GM19438 (cell line): ENCODE data around the gene IDUA.
"Not testable (repeated sequence)": the region's sequence is repeated elsewhere in the genome, so short reads cannot be mapped to it uniquely, and the experiment has no call there.

Experiments used
- ATAC-seq: cut with Tn5 transposase; IDR thresholded peaks from one replicate; pipeline ENCODE4 v1.9.1; 2021; ENCODE audit warnings: low read depth; ENCODE audit not compliant: unreplicated experiment

The IDUA gene

DNA sequence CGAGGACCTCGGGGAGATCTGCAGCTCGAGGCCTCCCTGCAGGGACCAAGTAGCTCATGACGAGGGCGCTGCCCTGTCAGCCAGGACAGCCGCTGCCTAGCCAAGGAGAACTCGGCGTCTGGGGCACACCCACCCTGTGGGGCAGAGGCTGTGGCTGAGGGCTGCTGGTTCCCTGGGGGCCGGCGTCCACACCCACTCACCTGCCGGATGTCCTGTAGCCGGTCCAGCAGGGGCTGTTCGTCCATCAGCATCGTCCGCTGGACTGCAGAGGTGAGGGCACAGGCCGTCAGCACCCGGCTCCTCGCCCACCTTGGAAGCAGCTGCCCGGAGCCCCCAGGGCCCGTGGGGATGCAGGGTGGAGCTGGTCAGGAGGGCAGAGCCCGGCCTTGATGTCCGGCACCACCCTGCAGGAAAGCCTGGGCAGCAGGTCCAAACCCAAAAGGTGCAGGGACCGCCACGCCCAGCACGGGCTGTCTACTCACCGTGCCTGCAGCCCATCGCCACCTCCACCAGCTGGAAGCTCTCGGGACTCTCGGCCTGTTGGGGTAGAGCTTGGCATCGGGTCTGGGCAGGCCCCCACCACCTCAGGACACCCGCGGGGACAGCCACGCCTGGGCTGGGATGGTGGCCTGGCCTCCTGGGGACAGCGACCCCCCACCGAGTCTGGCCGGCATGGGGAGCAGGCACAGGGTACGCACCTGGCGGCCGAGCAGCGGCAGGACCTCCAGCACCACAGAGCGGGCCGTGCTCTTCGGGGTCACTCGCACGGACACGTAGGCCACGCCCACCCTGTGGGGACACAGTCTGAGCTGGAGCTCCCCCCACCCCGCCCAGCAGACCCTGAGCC, 20.4 kb upstream of the IDUA start:
- ATAC-seq: no peak

GRCh38 chr4:967113-968104, 19.4 kb upstream of the IDUA start:
- ATAC-seq: no peak

DNA sequence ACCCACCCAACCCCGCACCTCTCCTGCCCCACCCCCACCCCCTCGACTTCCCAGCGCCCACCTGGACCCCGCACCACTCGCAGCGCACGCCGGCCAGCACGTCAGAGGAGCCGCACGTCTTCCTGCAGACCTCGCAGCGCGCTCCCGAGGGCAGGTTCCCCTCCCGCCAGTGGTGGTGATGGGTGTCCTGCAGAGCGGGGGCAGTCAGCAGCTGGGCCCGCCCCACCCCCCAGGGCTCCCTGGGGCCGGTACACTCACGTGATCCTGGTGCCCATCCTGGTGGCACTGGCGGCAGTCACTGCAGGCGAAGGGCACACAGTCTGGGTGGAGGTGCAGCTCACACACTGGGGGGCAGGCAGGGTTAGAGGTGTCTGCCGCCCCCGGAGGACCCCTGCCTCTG, 18.6 kb upstream of the IDUA start:
- ATAC-seq: no peak

GRCh38 chr4:968621-969394, 18.0 kb upstream of the IDUA start:
- no peak for ATAC-seq

DNA sequence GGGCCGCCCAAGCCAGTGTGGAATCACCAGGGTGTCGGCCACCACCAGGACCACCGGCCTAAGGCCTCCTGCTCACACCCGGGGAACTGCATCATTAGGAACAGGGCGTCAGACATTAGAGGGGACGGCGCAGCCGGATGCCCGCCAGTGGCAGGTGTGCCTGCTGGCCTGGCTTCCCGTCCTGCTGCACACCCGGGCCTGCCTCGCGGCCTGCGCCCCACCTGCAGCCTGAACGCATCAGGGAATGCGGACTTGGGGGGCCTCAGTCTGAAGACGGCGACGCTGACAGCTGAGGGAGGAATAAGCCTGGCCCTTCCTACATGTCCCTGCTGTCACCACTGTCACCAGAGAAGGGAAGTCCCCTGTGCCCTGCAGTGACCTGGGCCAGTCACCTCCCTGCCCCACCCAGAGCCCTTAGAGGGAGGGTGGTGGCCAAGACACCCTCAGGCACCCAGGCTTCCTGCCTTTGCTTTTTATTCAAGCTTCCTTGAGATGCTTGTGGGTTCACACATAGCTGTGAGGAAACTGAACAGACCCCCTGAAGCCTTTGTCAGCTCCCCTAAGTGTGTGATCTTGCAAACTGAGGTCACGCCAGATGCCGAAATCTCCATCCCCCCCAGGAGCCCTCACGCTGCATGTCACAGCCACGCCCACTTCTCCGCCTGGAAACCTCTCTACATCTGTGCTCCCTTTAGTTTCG, 16.6 kb upstream of the IDUA start:
- no peak for ATAC-seq

GRCh38 chr4:970854-971520, 15.9 kb upstream of the IDUA start:
- ATAC-seq: no peak

DNA sequence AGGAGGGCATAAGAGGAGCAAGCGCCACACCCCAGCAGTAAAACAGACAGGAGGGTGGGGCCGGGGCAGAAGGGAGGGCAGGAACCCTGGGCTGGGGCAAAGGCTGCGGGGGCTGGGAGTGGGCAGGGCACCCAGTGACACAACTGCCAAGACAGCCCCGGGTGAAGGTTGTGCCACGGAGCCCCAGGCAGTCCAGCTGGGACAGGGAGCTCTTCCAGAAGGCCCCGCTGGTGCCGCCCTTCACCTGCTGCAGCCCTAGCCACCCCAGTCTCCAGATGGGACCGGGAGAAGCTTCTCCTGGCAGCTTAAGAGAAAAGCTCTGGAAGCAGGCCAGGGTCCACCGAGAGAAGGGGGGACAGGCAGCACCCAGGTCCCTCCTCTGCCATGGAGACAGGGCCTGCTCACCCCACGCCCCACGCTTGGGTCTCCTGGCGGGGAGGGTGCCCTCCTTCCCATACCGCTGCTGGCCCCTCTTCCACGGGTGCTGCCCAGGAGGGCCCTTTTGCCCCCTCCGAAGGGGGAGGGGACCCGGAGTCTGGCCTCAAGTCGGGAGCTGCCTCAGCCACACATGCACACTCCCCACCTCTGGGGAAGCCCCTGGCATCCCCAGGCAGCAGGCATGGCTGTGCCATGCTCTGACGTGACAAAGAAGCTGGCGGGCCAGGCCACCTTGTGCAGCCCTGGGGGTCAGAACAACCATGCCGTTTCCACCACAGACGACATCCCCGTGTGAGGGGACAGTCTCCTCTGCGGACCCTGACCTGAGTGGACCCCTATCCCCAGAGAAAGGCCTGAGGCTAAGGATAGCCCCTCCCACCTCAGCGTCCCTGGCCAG, 15.0 kb upstream of the IDUA start:
- ATAC-seq: no peak

DNA sequence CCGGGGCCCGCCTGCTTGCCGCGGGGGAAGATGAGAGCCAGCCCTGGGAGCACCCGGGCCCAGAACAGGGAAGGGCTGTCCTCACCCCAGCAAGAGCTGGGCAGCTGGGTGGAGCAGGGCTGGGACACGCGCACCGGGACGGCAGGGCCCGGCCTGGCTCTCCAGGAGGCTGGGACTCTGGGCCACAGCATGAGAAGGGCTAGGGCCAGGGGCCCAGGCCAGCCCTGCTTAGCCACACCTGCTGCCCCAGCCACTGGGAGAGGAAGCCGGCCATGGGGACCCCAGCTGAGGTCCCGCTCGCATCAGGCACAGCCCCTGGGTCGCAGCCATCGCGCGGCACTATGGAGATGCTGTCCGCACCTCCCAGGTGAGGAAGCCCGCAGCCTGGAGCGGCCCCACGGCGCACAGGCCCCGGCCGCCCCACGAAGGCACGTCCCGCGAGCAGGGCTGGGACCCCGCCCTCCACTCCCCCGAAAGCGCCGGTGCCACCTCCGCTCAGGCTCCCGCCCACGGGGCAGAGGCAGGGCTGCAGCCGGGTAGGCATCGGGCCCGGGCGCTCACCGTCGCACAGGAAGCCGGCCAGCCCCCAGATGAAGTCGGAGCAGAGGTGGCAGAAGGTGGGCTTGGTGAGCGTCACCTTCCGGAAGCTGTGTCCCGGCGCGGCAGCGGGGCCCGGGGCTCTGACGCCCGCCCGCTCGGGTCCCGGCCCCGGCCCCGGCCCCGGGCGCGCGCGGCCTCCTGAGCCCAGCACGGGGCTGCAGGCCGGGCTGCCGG, 14.0 kb upstream of the IDUA start:
- ATAC-seq: peak; percentile 42

DNA sequence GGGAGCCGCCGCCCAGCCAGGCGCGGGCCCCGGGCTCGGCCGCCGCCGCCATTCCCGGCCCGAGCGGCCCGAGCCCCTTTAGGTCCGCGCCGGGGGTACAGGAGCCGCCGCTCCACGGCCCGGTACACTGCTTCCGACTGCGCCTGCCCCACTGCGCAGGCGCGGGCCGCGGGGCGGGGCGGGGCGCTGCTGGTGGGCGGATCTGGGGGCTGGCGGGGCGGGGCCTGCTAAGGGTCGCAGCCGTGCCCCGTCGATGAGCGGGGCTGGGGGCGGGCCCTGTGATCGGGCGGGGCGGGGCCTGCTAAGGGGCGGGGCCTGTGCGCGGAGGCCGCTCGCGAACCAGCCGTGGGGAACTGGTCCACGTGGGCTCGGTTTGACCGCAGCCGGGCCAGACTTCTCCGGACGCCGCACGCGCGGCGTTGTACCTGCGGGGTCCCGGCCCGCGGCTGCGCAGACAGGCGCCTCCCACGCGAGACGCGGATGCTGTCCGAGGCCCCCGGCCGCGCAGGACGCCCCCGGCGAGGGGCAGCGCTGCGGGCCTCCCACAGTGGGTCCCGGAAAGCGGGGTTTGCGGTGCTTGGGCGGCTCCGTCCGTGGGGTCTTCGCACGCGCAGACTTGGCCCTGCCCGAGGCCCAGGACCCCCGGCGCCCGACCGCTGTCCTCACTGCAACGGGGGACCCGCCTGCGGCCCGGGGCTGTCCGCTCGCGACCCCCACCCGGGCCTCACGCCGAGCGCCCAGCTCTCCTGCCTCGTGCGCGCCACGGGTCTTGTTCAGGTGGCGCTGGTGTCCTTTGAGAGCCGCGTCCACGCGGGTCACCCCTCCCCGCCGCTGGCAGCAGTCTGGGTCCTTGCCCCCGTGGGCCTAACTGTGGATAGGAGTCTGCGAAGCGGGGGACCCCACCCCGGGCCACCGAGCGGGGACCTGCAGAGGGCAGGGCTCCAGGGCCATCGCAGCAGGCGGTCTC, 13.1 kb upstream of the IDUA start, which contains the start of gene DGKQ:
DGKQ (minus strand) TSS at position 139 of the 967 bp plus-strand sequence; CDS start at position 52, 87 bp downstream.
- ATAC-seq: peak; percentile 66

GRCh38 chr4:974668-975067, 12.2 kb upstream of the IDUA start:
- ATAC-seq: no peak

DNA sequence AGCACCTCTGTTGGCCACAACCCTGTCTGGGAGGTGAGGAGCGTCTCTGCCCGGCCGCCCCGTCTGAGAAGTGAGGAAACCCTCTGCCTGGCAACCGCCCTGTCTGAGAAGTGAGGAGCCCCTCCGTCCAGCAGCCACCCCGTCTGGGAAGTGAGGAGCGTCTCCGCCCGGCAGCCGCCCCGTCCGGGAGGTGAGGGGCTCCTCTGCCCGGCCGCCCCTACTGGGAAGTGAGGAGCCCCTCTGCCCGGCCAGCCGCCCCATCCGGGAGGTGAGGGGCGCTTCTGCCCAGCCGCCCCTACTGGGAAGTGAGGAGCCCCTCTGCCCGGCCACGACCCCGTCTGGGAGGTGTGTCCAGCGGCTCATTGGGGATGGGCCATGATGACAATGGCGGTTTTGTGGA, 10.8 kb upstream of the IDUA start:
- not testable (repeated sequence) for ATAC-seq

DNA sequence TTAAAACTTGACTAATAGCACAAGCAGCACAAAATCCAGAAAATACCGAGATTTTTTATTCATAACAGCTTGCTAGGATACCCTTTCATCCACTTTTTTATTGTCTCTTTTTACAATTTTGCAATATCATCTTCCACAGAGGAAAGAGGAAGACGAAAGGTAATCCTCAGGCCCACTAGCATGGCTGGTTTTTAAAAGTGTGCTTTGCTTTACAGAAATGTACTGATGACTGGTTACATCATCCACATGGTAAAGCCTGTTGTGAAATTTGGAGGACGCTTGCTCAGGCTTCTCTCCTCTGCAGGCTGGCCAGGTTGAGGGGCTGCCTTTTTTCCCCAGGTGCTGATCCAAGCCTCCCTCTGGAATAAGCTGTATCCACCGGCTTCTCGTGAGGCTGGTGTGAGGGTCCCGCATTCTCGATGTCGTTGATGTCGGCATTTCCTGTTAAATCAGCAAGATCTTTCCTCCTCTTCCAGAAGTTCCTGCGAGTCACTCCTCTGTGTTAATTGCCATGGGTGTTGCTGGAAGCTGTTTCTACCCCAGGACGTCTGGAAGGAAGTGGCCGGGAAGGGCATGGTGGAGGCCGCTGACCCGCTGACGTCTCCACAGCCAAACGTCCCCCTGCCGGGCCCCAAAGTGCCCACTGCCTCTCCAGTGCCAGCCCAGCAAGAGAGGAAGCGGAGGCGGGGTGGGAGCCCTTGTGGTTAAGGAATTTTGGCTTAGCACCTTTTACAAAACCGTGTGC, 7.7 kb upstream of the IDUA start:
- ATAC-seq: no peak

- no peak for ATAC-seq
Measured at GRCh38 chr4:982291-982690, 4.6 kb upstream of the IDUA start.

DNA sequence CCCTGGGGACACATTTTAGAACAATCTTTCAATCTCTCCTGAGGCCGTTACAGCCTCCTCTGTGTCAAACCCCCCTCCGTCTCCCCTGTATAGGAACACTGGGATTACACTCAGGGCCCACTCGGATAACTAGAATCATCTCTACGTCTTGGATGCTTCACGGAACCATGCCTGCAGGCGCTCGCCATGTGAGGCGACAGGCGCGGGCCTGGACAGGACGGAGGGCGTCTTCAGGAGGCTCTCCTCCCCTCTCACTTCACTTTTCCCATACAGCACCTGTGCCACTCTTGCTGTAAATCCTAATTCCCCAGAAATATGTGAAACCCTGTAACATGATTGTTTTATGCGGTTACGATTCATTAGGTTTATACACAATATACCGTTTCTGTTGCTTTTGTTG, 4.0 kb upstream of the IDUA start:
- no peak for ATAC-seq

DNA sequence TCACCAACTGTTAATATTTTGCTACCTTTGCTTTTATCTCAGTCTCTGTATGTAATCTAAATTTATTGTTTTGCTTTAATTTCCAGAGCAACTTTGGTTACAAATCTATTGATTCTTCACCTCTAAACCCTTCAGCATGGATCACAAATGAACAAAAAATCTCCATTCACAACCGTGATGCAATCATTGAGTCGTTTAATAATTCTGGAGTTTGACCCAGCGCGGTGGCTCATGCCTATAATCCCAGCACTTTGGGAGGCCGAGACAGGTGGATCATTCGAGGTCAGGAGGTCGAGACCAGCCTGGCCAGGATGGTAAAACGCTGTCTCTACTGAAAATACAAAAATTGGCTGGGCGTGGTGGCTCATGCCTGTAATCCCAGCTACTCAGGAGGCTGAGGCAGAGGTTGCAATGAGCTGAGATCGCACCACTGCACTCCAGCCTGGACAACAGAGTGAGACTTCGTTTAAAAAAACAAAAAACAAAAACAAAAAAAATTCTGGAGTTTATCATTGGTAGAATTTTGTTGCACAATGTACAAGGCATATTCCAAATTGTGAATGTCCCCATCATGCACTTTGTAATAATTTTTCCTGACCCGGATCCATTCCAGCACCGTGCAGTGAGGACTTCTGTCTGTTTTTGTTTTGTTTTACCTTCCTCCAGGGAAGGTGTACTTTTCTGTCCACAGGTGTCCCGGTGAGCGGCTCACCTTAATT, 2.3 kb upstream of the IDUA start:
- no peak for ATAC-seq
